Type B pancreatic cell (in vitro differentiated cells): ENCODE data around the gene SVIL. TPM values are rescaled to one million over a fixed set of nuclear protein-coding genes. Genes with fewer than 3 reads are reported as not detected.
"Not testable (repeated sequence)": the region's sequence is repeated elsewhere in the genome, so short reads cannot be mapped to it uniquely, and the experiment has no call there.

Experiments
- DNase-seq: peaks from one replicate; pipeline ENCODE4 v3.0.0; 2021; ENCODE audit warnings: mixed read lengths; ENCODE audit not compliant: unreplicated experiment; ENCODE audit errors: extremely low spot score
- H3K27ac Mint-ChIP-seq: 2 replicates; pipeline ENCODE4 v1.8.0; 2021; ENCODE audit warnings: mild to moderate bottlenecking, mixed read lengths
- H3K27me3 Mint-ChIP-seq: 2 replicates; pipeline ENCODE4 v1.8.0; 2021; ENCODE audit warnings: mixed read lengths
- H3K36me3 Mint-ChIP-seq: 2 replicates; pipeline ENCODE4 v1.8.0; 2021; ENCODE audit warnings: mixed read lengths
- H3K4me1 Mint-ChIP-seq: one replicate; pipeline ENCODE4 v1.8.0; 2021; ENCODE audit warnings: mixed read lengths; ENCODE audit not compliant: unreplicated experiment
- H3K4me3 Mint-ChIP-seq: 2 replicates; pipeline ENCODE4 v1.8.0; 2021; ENCODE audit warnings: mild to moderate bottlenecking, mixed read lengths
- H3K9me3 Mint-ChIP-seq: 2 replicates; pipeline ENCODE4 v1.8.0; 2021; ENCODE audit warnings: mixed read lengths
- CTCF ChIP-seq: fragments of 200-600 bp; sonication (generic); conservative IDR thresholded peaks from 2 replicates; pipeline ENCODE4 v1.5.0; 2021; ENCODE audit warnings: antibody characterized with exemption, mild to moderate bottlenecking
- total RNA-seq: library from RNA; stranded (reverse); gene quantifications from 2 replicates; pipeline ENCODE4 v1.2.1, GENCODE V29; 2021; ENCODE audit warnings: low replicate concordance

SVIL gene
- total RNA-seq, 1 donor from 2014 or later: 171 TPM

- TF ChIP-seq CTCF: no peak
- H3K27ac Mint-ChIP-seq: no peak overlapping the region
- H3K36me3 Mint-ChIP-seq: peaks cover 33% of the 10 kb centered on the region
- no peak for DNase-seq
- H3K27me3 Mint-ChIP-seq: no peaks in the 10 kb centered on the region
- H3K9me3 Mint-ChIP-seq: no peaks in the 10 kb centered on the region
- peaks cover 23% of the 10 kb centered on the region for H3K4me1 Mint-ChIP-seq
- no peak overlapping the region for H3K4me3 Mint-ChIP-seq
These were observed 26.1 kb downstream of the SVIL start for GRCh38 chr10:29608476-29609301.

GRCh38 chr10:29608062-29608461 lies 26.7 kb downstream of the SVIL start:
- Mint-ChIP-seq H3K27ac (no peak overlapping the region), H3K27me3 (no peaks in the 10 kb centered on the region), H3K9me3 (no peaks in the 10 kb centered on the region), H3K4me3 (no peak overlapping the region), H3K4me1 (peaks cover 28% of the 10 kb centered on the region), H3K36me3 (peaks cover 30% of the 10 kb centered on the region)
- no peak for TF ChIP-seq CTCF
- no peak for DNase-seq

- Mint-ChIP-seq H3K36me3 (peaks cover 28% of the 10 kb centered on the region), H3K27ac (peak overlapping the region; percentile 41), H3K9me3 (no peaks in the 10 kb centered on the region), H3K27me3 (no peaks in the 10 kb centered on the region), H3K4me1 (peaks cover 26% of the 10 kb centered on the region), H3K4me3 (no peak overlapping the region)
- no peak for TF ChIP-seq CTCF
- no peak for DNase-seq
These were observed 27.2 kb downstream of the SVIL start for GRCh38 chr10:29607576-29607975.

GRCh38 chr10:29606693-29607092 lies 28.1 kb downstream of the SVIL start:
- not testable (repeated sequence) for H3K27me3 Mint-ChIP-seq, H3K9me3 Mint-ChIP-seq, H3K27ac Mint-ChIP-seq, H3K4me3 Mint-ChIP-seq, DNase-seq
- Mint-ChIP-seq H3K4me1 (peaks cover 23% of the 10 kb centered on the region), H3K36me3 (peaks cover 25% of the 10 kb centered on the region)

- Mint-ChIP-seq H3K36me3 (peaks cover 15% of the 10 kb centered on the region), H3K4me1 (peaks cover 28% of the 10 kb centered on the region), H3K27me3 (no peaks in the 10 kb centered on the region), H3K27ac (no peak overlapping the region), H3K9me3 (no peaks in the 10 kb centered on the region), H3K4me3 (no peak overlapping the region)
- no peak for TF ChIP-seq CTCF
- peak; percentile 15 for DNase-seq
These were observed 30.4 kb downstream of the SVIL start for GRCh38 chr10:29604291-29604825.

- H3K36me3 Mint-ChIP-seq: peaks cover 15% of the 10 kb centered on the region
- H3K9me3 Mint-ChIP-seq: no peaks in the 10 kb centered on the region
- no peaks in the 10 kb centered on the region for H3K27me3 Mint-ChIP-seq
- H3K4me1 Mint-ChIP-seq: peaks cover 38% of the 10 kb centered on the region
- peak; percentile 16 for DNase-seq
- peak overlapping the region; percentile 80 for H3K27ac Mint-ChIP-seq
- H3K4me3 Mint-ChIP-seq: peak overlapping the region; percentile 25
- no peak for TF ChIP-seq CTCF
These were observed 31.4 kb downstream of the SVIL start for GRCh38 chr10:29603223-29603896.
